ENCODE measurements around the gene ATP11A. TPM values are rescaled to one million over a fixed set of nuclear protein-coding genes. Genes with fewer than 3 reads are reported as not detected.
A peak's percentile ranks its signal among the peaks of the same experiment; 100 is the strongest.

Gene ATP11A
- total and polyA plus RNA-seq, 11 donors = 20.5 to 146 (median 91.2) TPM

DNA sequence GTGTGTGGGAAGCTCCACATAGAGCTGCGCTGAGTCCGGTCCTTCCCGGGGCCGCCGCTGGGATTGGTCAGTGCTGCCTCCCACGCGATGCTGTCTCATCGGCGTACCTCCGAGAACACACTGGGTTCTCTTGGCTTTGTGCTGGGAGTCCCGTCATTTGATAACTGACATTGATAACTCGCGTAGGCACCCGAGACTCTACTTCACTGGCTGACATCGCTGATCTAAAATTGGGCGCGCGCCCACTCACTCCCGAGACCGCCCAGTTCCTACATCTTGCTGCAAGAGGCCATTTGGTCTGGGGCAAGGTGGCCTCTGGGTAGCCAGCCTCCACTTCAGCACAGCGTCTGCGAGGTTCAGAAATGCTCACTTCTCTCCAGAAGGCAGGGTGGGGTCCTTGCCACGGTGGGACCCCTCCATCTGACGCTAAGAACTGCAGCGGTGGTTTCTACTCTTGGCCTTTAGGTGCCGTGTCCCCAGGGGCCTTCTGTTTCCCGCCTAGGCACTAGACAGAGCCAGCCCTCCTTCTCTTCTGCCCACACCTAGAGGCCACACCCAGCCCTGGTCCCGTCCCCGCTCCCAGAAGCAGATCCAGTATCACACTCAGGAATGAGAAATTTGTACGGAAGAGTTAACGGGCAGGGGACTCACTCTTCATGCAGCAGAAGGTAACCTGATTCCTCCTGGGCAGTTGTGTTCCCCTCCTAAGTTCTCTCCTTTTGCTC lies 40.7 kb upstream of the ATP11A start:
- no peaks in the 10 kb centered on the region for H3K27me3 ChIP-seq
- H3K4me1 ChIP-seq = peaks cover 0 to 19% (median 6%) of the 10 kb centered on the region in 12 donors
- DNase-seq = no peak
- no peaks in the 10 kb centered on the region for H3K36me3 ChIP-seq
- no peak overlapping the region for H3K27ac ChIP-seq
- H3K4me3 ChIP-seq = no peak overlapping the region
- no peak for TF ChIP-seq CTCF (IDR thresholded peaks at IDR 0.05)
- no peak for TF ChIP-seq POLR2A (IDR thresholded peaks at IDR 0.05)
- no peak for ATAC-seq
- 94 to 95% (median 94%) methylated on average over 30 to 31 of the region's 31 CpGs for WGBS, 4 donors
- no peaks in the 10 kb centered on the region for H3K9me3 ChIP-seq
- intact Hi-C loops (cut with DNase I) = loop anchor here in 2 of 10 donors (10.0 kb wide), 2 partner anchors 106 to 226 kb away; no protein-coding TSS in a partner anchor

GRCh38 chr13:112651311-112651710 lies 38.5 kb upstream of the ATP11A start:
- DNase-seq (no peak), ATAC-seq (peak in 3 of 4 donors; percentile 16 to 66 (median 55))
- 50 to 57% (median 51%) methylated on average over 5 of the region's 5 CpGs for WGBS, 4 donors
- Histone ChIP-seq H3K4me3 (no peak overlapping the region), H3K27ac (no peak overlapping the region), H3K9me3 (no peaks in the 10 kb centered on the region), H3K27me3 (no peaks in the 10 kb centered on the region), H3K36me3 (no peaks in the 10 kb centered on the region), H3K4me1 (peaks cover 0 to 19% (median 6%) of the 10 kb centered on the region in 12 donors)
- intact Hi-C loops (cut with DNase I) = no loop called here
- TF ChIP-seq POLR2A (IDR thresholded peaks at IDR 0.05) (no peak), CTCF (IDR thresholded peaks at IDR 0.05) (no peak)

DNA sequence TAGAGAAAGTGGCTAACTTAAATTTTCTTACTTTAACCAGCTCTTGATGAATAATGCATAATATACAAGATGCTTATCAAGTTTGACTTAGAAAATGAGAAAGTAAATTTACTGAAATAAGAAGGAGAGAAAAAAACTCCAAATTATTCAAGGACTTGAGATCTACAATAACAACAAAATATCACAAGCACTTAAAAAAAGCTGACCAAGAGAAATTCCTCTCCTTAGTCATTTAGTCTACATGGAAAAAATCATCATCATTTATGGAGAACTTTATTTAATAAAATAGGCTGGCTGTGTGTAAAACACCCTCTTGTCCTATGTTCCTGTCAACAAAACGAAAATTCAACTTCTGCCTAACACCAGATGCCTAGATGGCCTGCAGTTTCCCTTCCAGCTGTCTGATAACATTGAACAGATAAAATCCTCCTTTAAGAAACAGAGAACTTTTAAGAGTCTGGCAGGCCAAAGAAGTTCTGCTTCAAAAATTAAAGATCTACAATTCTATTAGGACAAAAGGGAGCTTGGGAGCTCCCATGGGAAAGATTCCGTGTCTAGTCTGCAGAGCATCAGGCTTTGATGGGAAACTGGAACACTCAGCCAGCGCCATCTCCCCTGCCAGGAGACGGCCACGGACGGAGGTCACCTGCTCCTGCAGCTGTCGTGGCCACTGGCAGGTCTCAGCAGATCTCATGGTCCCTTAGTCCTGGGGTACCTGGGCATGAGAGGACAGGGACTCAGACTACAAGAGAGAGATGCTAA lies 37.9 kb upstream of the ATP11A start:
- no peak for DNase-seq
- intact Hi-C loops (cut with DNase I) = no loop called here
- Histone ChIP-seq H3K4me3 (no peak overlapping the region), H3K36me3 (no peaks in the 10 kb centered on the region), H3K9me3 (no peaks in the 10 kb centered on the region), H3K4me1 (peaks cover 0 to 19% (median 6%) of the 10 kb centered on the region in 12 donors), H3K27ac (peak overlapping the region in 3 of 12 donors; percentile 21 to 46 (median 23)), H3K27me3 (no peaks in the 10 kb centered on the region)
- ATAC-seq = peak in 1 of 4 donors; percentile 41
- WGBS, 4 donors = 47 to 58% (median 53%) methylated on average over 6 to 7 of the region's 7 CpGs
- no peak for TF ChIP-seq CTCF (IDR thresholded peaks at IDR 0.05)
- TF ChIP-seq POLR2A (IDR thresholded peaks at IDR 0.05) = no peak

GRCh38 chr13:112652512-112653070 lies 37.2 kb upstream of the ATP11A start:
- H3K27ac ChIP-seq = peak overlapping the region in 3 of 12 donors; percentile 21 to 46 (median 23)
- no peak for DNase-seq

More at GRCh38 chr13:112652512-112653070, 37.2 kb upstream of the ATP11A start:
- TF ChIP-seq CTCF (IDR thresholded peaks at IDR 0.05) (no peak), POLR2A (IDR thresholded peaks at IDR 0.05) (no peak)
- Histone ChIP-seq H3K27me3 (no peaks in the 10 kb centered on the region), H3K4me3 (no peak overlapping the region), H3K9me3 (no peaks in the 10 kb centered on the region), H3K36me3 (no peaks in the 10 kb centered on the region), H3K4me1 (peaks cover 0 to 19% (median 6%) of the 10 kb centered on the region in 12 donors)
- WGBS, 4 donors = 72 to 81% (median 79%) methylated on average over 7 of the region's 7 CpGs
- intact Hi-C loops (cut with DNase I) = no loop called here
- peak in 1 of 4 donors; percentile 18 for ATAC-seq
